Stomach (tissue), 19 donors: ENCODE data around the gene GALNT13. TPM values are rescaled to one million over a fixed set of nuclear protein-coding genes. Genes with fewer than 3 reads are reported as not detected.

ENCODE experiments used
- DNase-seq, 2 donors: peaks; one replicate each; pipeline versions ENCODE4 v3.0.0 to v3.0.0-alpha.2; 2013 to 2019
- H3K27ac ChIP-seq, 5 donors: fragments of 200-600 bp in 4 of 5; sonication (generic) in 4 of 5; one replicate each; pipeline ENCODE4 v1.5.1; 2013 to 2019; ENCODE audit warnings: mild to moderate bottlenecking in 1 of 5, moderate library complexity in 1 of 5
- H3K27me3 ChIP-seq, 3 donors: fragments of 200-600 bp; sonication (generic); one replicate each; pipeline ENCODE4 v1.5.1; 2017 to 2019; ENCODE audit warnings: mixed run types in 1 of 3
- H3K36me3 ChIP-seq, 4 donors: fragments of 200-600 bp; sonication (generic); 1 replicate in 3 of 4; 2 replicates in 1 of 4; pipeline ENCODE4 v1.5.1; 2016 to 2019
- H3K4me1 ChIP-seq, 4 donors: fragments of 200-600 bp; sonication (generic); one replicate each; pipeline ENCODE4 v1.5.1; 2016 to 2019
- H3K4me3 ChIP-seq, 4 donors: fragments of 200-600 bp; sonication (generic) in 3 of 4; one replicate each; pipeline ENCODE4 v1.5.1; 2016 to 2019; ENCODE audit warnings: mild to moderate bottlenecking in 1 of 4
- H3K9me3 ChIP-seq, 4 donors: fragments of 200-600 bp; sonication (generic); one replicate each; pipeline ENCODE4 v1.5.1; 2016 to 2019
- EP300 ChIP-seq: sonication (generic); formaldehyde crosslinking; IDR thresholded peaks from one replicate; pipeline ENCODE4 v1.6.1; 2017; ENCODE audit warnings: antibody characterized with exemption
- POLR2A ChIP-seq, 4 donors: fragments of 450-650 bp; IDR thresholded peaks; one replicate each; pipeline ENCODE4 v1.6.1; 2016; ENCODE audit warnings: antibody characterized with exemption in 4 of 4, control low read depth in 2 of 4, mild to moderate bottlenecking in 1 of 4, moderate library complexity in 1 of 4
- POLR2AphosphoS5 ChIP-seq, 3 donors: sonication (generic); formaldehyde crosslinking; IDR thresholded peaks; one replicate each; pipeline ENCODE4 v1.6.1; 2016; ENCODE audit warnings: antibody characterized with exemption in 3 of 3
- WGBS, 5 donors: extraction: QIAGEN DNeasy Blood & Tissue Kit in 3 of 5; methylation state at CpG; one replicate each; pipeline versions ENCODE4 v1.1.5 to v1.1.7; 2013 to 2018; 5-methylcytosine and 5-hydroxymethylcytosine counted together
- intact Hi-C: fragments of 100-400 bp; cut with DNase I; formaldehyde crosslinking; loops from one replicate; pipeline ENCODE4 v1.15.1; 2023; ENCODE audit warnings: low total_unique reads
- long read RNA-seq, 10 donors: transcript quantifications; one replicate each; lab custom pipeline, GENCODE V29; 2026
- polyA plus RNA-seq, 3 donors: library from polyadenylated mRNA; stranded (reverse); fragments of 200-250 nt; gene quantifications; one replicate each; pipeline ENCODE4 v1.2.3, GENCODE V29; 2013
- total RNA-seq, 5 donors: library from RNA; depleted of rRNA; stranded (reverse); fragments of >200 nt; gene quantifications; one replicate each; pipeline versions ENCODE4 v1.1.0 to v1.2.3, GENCODE V29; 2014 to 2016
- TF ChIP-seq, protein P1 (sequence below), 7 experiments: fragments of 450-650 bp in 4 of 7; fragments of 200-600 bp in 3 of 7; sonication (generic) in 3 of 7; IDR thresholded peaks; one replicate each; pipeline ENCODE4 v1.5.1; 2016 to 2019; ENCODE audit warnings: antibody characterized with exemption in 7 of 7, control low read depth in 2 of 7, mild to moderate bottlenecking in 1 of 7
- donor health status: healthy with polysubstance abuse.
- donor health status: Bipolar disorder and iron deficiency.
- donor health status: healthy.

Gene GALNT13
- 1 to 10 TPM in 2 of 5 donors, under 1 TPM in 1, not detected in 2; 0.72 to 6.2 (median 1.2) TPM for total RNA-seq
- polyA plus RNA-seq, result under 1 TPM in 2 of 3 donors, not detected in 1; 0.15 to 0.40 TPM
- long read RNA-seq, donor 1, result 0 reads
- long read RNA-seq, donor 2, result 0 reads
- long read RNA-seq, donor 3, full-length matches to known transcripts, result 1 of 1 reads
- long read RNA-seq, donor 3, partial matches to known transcripts, result 0 of 1 reads
- long read RNA-seq, donor 3, other reads (novel, unspliced or antisense), result 0 of 1 reads
- long read RNA-seq, donor 4, result 0 reads
- long read RNA-seq, donor 5, result 0 reads
- long read RNA-seq, donor 6, result 0 reads
- long read RNA-seq, donor 7, result 0 reads
- long read RNA-seq, donor 8, result 0 reads
- long read RNA-seq, donor 9, result 0 reads
- long read RNA-seq, donor 10, result 0 reads

DNA sequence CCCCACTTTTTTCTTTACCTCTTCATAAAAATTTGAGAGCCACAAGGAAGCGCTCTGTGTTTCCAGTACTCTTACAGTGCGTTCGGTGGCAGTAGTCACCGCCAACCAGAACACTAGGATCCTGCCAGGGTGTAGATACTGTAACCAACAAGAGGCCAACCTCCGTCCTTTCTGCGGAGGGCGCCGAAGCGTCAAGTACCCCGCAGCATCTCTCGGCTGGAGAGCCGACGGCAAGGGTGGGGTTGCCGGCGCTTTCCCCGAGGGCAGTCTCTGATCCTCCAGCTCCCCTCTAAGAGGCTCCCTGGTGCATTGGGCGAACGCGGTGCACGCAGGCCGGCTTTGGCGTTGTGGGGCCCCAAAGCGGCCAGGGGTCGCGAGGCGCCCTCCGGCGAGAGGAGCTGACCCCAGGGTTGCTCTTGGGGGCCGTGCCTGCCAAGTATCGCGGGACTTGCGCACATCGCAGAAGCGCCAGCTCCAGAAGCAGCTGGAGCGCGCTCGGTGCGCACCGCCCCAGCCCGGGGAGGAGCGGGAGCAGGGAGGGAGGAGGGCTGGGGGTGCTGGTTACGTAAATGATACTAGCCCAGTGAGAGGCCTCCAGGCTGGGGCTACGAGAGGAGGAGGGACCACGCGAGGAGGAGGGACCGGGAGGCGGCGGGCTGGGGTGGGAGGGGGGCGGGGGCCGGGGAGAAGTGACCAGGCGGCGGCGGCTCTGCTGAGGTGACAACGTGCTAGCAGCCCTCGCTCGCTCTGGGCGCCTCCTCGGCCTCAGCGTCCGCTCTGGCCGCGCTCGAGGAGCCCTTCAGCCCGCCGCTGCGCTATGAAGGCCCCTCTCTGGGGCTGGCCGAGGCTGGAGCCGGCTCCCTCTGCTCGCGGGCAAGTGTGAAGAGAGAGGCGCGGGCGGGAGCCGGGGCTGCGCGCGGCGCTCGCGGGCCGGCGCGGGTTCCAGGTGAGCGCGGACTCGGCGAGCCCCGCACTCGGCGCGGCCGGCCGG, at the start of gene GALNT13:
TSS of gene GALNT13 (plus strand) at position 692 of the 991 bp plus-strand sequence.
- intact Hi-C loops, result no loop called here
- 2 to 10% (median 5%) methylated on average over 24 to 93 of the region's 93 CpGs for WGBS, 5 donors
- peaks cover 0 to 13% (median 0%) of the 10 kb centered on the region in 4 donors for H3K9me3 ChIP-seq
- TF ChIP-seq POLR2AphosphoS5 (IDR thresholded peaks at IDR 0.05) (no peak), EP300 (no peak), POLR2A (IDR thresholded peaks at IDR 0.05) (no peak)
- TF ChIP-seq, protein P1, sequence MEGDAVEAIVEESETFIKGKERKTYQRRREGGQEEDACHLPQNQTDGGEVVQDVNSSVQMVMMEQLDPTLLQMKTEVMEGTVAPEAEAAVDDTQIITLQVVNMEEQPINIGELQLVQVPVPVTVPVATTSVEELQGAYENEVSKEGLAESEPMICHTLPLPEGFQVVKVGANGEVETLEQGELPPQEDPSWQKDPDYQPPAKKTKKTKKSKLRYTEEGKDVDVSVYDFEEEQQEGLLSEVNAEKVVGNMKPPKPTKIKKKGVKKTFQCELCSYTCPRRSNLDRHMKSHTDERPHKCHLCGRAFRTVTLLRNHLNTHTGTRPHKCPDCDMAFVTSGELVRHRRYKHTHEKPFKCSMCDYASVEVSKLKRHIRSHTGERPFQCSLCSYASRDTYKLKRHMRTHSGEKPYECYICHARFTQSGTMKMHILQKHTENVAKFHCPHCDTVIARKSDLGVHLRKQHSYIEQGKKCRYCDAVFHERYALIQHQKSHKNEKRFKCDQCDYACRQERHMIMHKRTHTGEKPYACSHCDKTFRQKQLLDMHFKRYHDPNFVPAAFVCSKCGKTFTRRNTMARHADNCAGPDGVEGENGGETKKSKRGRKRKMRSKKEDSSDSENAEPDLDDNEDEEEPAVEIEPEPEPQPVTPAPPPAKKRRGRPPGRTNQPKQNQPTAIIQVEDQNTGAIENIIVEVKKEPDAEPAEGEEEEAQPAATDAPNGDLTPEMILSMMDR (IDR thresholded peaks at IDR 0.05), result no peak
- no peaks in the 10 kb centered on the region for H3K36me3 ChIP-seq
- H3K4me1 ChIP-seq, result peaks cover 0 to 25% (median 3%) of the 10 kb centered on the region in 4 donors
- H3K4me3 ChIP-seq, result peak within 1 kb of the TSS; percentile 13 to 33 (median 26)
- peaks cover 6 to 49% (median 30%) of the 10 kb centered on the region in 3 donors for H3K27me3 ChIP-seq
- peak within 1 kb of the TSS in 1 of 5 donors; percentile 49 for H3K27ac ChIP-seq
- DNase-seq, result peak in 1 of 2 donors; percentile 91

DNA sequence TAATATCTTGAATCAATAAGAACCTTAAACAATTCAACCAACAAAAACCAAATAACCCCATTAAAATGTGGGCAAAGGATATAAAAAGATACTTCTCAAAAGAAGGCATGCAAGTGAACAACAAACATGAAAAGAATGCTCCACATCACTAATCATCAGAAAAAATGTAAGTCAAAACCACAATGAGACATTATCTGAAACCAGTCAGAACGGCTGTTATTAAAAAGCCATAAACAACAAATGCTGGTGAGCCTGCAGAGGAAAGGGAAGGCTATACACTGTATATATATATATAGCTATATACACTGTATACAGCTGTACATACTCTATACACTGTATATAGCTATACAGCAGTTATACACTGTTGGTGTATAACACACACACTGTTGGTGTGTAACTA, 47.8 kb upstream of the GALNT13 start:
- 43 to 58% (median 50%) methylated on average over 1 of the region's 1 CpG for WGBS, 5 donors

DNA sequence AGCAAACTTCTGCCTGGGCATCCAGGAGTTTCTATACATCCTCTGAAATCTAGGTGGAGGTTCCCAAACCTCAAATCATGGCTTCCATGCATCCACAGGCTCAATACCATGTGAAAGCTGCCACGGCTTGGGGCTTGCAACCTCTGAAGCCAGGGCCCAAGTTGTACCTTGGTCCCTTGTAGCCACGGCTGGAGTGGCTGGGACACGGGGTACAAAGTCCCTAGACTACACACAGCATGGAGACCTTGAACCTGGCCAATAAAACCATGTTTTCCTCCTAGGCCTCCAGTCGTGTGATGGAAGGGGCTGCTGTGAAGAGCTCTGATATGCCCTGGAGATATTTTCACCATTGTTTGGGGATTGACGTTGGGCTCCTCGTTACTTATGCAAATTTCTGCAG, 43.4 kb upstream of the GALNT13 start:
- intact Hi-C loops, result no loop called here
- WGBS, 5 donors, result 62 to 77% (median 71%) methylated on average over 6 of the region's 6 CpGs
- H3K27ac ChIP-seq, result no peak overlapping the region

More for the DNA sequence above, 47.8 kb upstream of the GALNT13 start:
- H3K36me3 ChIP-seq, result no peaks in the 10 kb centered on the region
- no peak overlapping the region for H3K4me3 ChIP-seq
- no peak overlapping the region for H3K27ac ChIP-seq
- no peaks in the 10 kb centered on the region for H3K4me1 ChIP-seq
- TF ChIP-seq EP300 (no peak), POLR2AphosphoS5 (IDR thresholded peaks at IDR 0.05) (no peak), POLR2A (IDR thresholded peaks at IDR 0.05) (no peak)
- TF ChIP-seq, protein P1 (IDR thresholded peaks at IDR 0.05), result no peak
- H3K27me3 ChIP-seq, result no peaks in the 10 kb centered on the region
- peaks cover 0 to 31% (median 14%) of the 10 kb centered on the region in 4 donors for H3K9me3 ChIP-seq
- intact Hi-C loops, result no loop called here
- no peak for DNase-seq

More for the DNA sequence above, 43.4 kb upstream of the GALNT13 start:
- Histone ChIP-seq H3K4me1 (no peaks in the 10 kb centered on the region), H3K4me3 (no peak overlapping the region), H3K9me3 (peaks cover 0 to 28% (median 13%) of the 10 kb centered on the region in 4 donors), H3K36me3 (no peaks in the 10 kb centered on the region), H3K27me3 (no peaks in the 10 kb centered on the region)
- no peak for DNase-seq
- TF ChIP-seq POLR2AphosphoS5 (IDR thresholded peaks at IDR 0.05) (no peak), POLR2A (IDR thresholded peaks at IDR 0.05) (no peak), EP300 (no peak)
- TF ChIP-seq, protein P1 (IDR thresholded peaks at IDR 0.05), result no peak
